Bronchial epithelial cell (primary cell): ENCODE results near the gene TOMT. TPM values are rescaled to one million over a fixed set of nuclear protein-coding genes. Genes with fewer than 3 reads are reported as not detected.

Experiments used
- DNase-seq: peaks from one replicate; pipeline ENCODE4 v3.0.0-alpha.2; 2010; ENCODE audit warnings: low read depth
- FAIRE-seq: peaks from 2 replicates; lab custom pipeline; 2011; peaks lifted over from hg19 to GRCh38; lab: Jason Lieb, UNC
- H3K27me3 ChIP-seq: 2 replicates; pipeline ENCODE4 v1.5.1; 2011; ENCODE audit warnings: low read length; ENCODE audit not compliant: control insufficient read depth, insufficient read depth
- H3K36me3 ChIP-seq: 2 replicates; pipeline ENCODE4 v1.5.1; 2011; ENCODE audit warnings: low read length; ENCODE audit not compliant: control insufficient read depth, insufficient read depth
- H3K4me3 ChIP-seq: 2 replicates; pipeline ENCODE4 v1.5.1; 2011; ENCODE audit warnings: mild to moderate bottlenecking, low read depth, low read length, control low read depth
- CTCF ChIP-seq: IDR thresholded peaks from 2 replicates; pipeline ENCODE4 v1.5.1; 2011; ENCODE audit warnings: mild to moderate bottlenecking, moderate library complexity, low read length, control low read depth, inconsistent platforms; ENCODE audit not compliant: insufficient read depth, severe bottlenecking
- total RNA-seq: library from RNA; depleted of rRNA; stranded (reverse); fragments of >200 nt; gene quantifications from 2 replicates; pipeline ENCODE4 v1.2.1, GENCODE V29; 2014

Gene TOMT
- total RNA-seq, 1 donor from 2014 or later = not detected

GRCh38 chr11:72102631-72102945, 3.1 kb upstream of the TOMT start:
- H3K27me3 ChIP-seq = no peaks in the 10 kb centered on the region
- H3K36me3 ChIP-seq = peaks cover 25% of the 10 kb centered on the region
- H3K4me3 ChIP-seq = peak overlapping the region; percentile 70
- FAIRE-seq (no peak), DNase-seq (no peak)
- no peak for TF ChIP-seq CTCF

GRCh38 chr11:72102946-72103753, 2.6 kb upstream of the TOMT start, which contains the start of gene LAMTOR1:
Gene LAMTOR1 (minus strand): TSS chr11:72103297. CDS start chr11:72103224, 73 bp downstream.
- no peak for FAIRE-seq

GRCh38 chr11:72103754-72104167, 2.0 kb upstream of the TOMT start:
- Histone ChIP-seq H3K27me3 (no peaks in the 10 kb centered on the region), H3K36me3 (peaks cover 13% of the 10 kb centered on the region), H3K4me3 (peak overlapping the region; percentile 26)
- TF ChIP-seq CTCF = no peak
- FAIRE-seq (no peak), DNase-seq (no peak)

More at GRCh38 chr11:72102946-72103753, 2.6 kb upstream of the TOMT start, which contains the start of gene LAMTOR1:
- no peaks in the 10 kb centered on the region for H3K27me3 ChIP-seq
- TF ChIP-seq CTCF = peak; percentile 53
- peak within 1 kb of the TSS; percentile 70 for H3K4me3 ChIP-seq
- peaks cover 19% of the 10 kb centered on the region for H3K36me3 ChIP-seq
- DNase-seq = peak; percentile 95

- peak overlapping the region; percentile 67 for H3K4me3 ChIP-seq
- no peaks in the 10 kb centered on the region for H3K27me3 ChIP-seq
- no peak for FAIRE-seq
- DNase-seq = no peak
- H3K36me3 ChIP-seq = peaks cover 2% of the 10 kb centered on the region
- no peak for TF ChIP-seq CTCF
Observed at GRCh38 chr11:72111300-72112142, 5.8 kb downstream of the TOMT start.

- TF ChIP-seq CTCF = no peak
- Histone ChIP-seq H3K4me3 (peak within 1 kb of the TSS; percentile 67), H3K27me3 (no peaks in the 10 kb centered on the region), H3K36me3 (peaks cover 2% of the 10 kb centered on the region)
- peak; percentile 81 for FAIRE-seq
- peak; percentile 99 for DNase-seq
Observed at GRCh38 chr11:72112143-72112977, 6.6 kb downstream of the TOMT start, which contains the start of gene ANAPC15. Gene ANAPC15 (minus strand): TSS chr11:72112695. CDS start chr11:72111276, 1,419 bp downstream.
